Effector memory CD4-positive, alpha-beta T cell (primary cell): ENCODE data around the gene BCL2L15.

ENCODE experiments used
- DNase-seq, 3 donors: peaks; one replicate each; pipeline ENCODE4 v3.0.0-alpha.2; 2020
- H3K27ac ChIP-seq: 2 replicates; pipeline ENCODE4 v1.7.0; 2013; ENCODE audit warnings: mild to moderate bottlenecking, low read length, moderate library complexity; ENCODE audit not compliant: insufficient read depth, poor library complexity, severe bottlenecking
- H3K27me3 ChIP-seq: replicated peaks from 2 replicates; pipeline ENCODE4 v1.7.0; 2013; ENCODE audit warnings: mild to moderate bottlenecking, low read length; ENCODE audit not compliant: insufficient read depth, control insufficient read depth, poor library complexity, severe bottlenecking
- H3K36me3 ChIP-seq: 2 replicates; pipeline ENCODE4 v1.7.0; 2013; ENCODE audit warnings: mild to moderate bottlenecking, low read length, moderate library complexity; ENCODE audit not compliant: control insufficient read depth, insufficient read depth
- H3K4me1 ChIP-seq: 2 replicates; pipeline ENCODE4 v1.7.0; 2013; ENCODE audit warnings: low read length, mild to moderate bottlenecking; ENCODE audit not compliant: control insufficient read depth, insufficient read depth, poor library complexity, severe bottlenecking
- H3K4me3 ChIP-seq: 2 replicates; pipeline ENCODE4 v1.7.0; 2013; ENCODE audit warnings: low read length, low read depth, mild to moderate bottlenecking; ENCODE audit not compliant: insufficient read depth, poor library complexity, severe bottlenecking
- H3K9me3 ChIP-seq: 2 replicates; pipeline ENCODE4 v1.7.0; 2013; ENCODE audit warnings: mild to moderate bottlenecking, low read length, moderate library complexity; ENCODE audit not compliant: control insufficient read depth

Gene BCL2L15

GRCh38 chr1:113928941-113929749, 41.8 kb upstream of the BCL2L15 start, which contains the start of gene HIPK1:
HIPK1 (plus strand) TSS chr1:113929324.
- peak; percentile 82 to 88 (median 87) for DNase-seq
- peak within 1 kb of the TSS; percentile 86 for H3K4me3 ChIP-seq
- H3K9me3 ChIP-seq = no peaks in the 10 kb centered on the region
- H3K27me3 ChIP-seq = no peaks in the 10 kb centered on the region
- H3K27ac ChIP-seq = peak within 1 kb of the TSS; percentile 98
- no peaks in the 10 kb centered on the region for H3K36me3 ChIP-seq
- H3K4me1 ChIP-seq = peaks cover 33% of the 10 kb centered on the region

GRCh38 chr1:113928187-113928930, 41.0 kb upstream of the BCL2L15 start:
- H3K27me3 ChIP-seq = no peaks in the 10 kb centered on the region
- no peak for DNase-seq
- peak overlapping the region; percentile 98 for H3K27ac ChIP-seq
- peaks cover 25% of the 10 kb centered on the region for H3K4me1 ChIP-seq
- no peaks in the 10 kb centered on the region for H3K9me3 ChIP-seq
- H3K36me3 ChIP-seq = no peaks in the 10 kb centered on the region
- H3K4me3 ChIP-seq = peak overlapping the region; percentile 86

DNA sequence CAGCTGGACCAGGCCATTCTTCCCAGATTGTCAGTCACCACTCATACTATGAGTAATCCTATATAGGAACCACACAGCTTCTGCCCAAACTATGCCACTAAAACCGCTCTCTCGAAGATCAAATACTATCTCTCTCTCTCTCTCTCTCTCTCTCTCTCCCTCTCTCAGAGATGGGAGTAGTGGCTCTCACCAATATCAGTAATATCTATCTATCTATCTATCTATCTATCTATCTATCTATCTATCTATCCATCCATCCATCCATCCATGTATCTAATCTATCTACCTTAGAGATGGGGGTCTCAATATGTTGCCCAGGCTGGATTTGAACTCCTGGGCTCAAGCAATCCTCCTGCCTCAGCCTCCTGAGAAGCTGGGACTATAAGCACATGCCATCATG, 37.1 kb upstream of the BCL2L15 start:
- Histone ChIP-seq H3K27ac (no peak overlapping the region), H3K36me3 (no peaks in the 10 kb centered on the region), H3K4me1 (peaks cover 8% of the 10 kb centered on the region), H3K27me3 (no peaks in the 10 kb centered on the region), H3K9me3 (no peaks in the 10 kb centered on the region), H3K4me3 (no peak overlapping the region)
- no peak for DNase-seq

DNA sequence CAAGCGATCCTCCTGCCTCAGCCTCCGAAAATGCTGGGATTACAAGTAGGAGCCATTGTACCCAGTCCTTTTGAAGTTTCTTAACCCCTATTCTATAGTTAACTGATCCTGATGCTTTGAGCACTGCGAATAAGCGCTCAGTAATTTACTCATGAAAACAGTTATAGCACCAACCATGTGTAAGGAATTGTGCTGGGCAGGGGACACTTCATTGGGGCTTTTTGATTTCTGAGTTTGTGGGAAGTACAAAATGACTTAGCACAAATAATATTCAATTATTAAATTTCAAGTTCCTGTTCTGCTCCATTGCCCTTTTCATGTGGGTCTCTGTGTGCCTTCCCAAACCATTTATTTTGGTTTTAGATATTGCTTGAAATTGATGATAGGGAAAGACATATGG, 35.6 kb upstream of the BCL2L15 start:
- H3K27ac ChIP-seq = no peak overlapping the region
- no peaks in the 10 kb centered on the region for H3K36me3 ChIP-seq
- no peak for DNase-seq
- no peak overlapping the region for H3K4me3 ChIP-seq
- H3K9me3 ChIP-seq = no peaks in the 10 kb centered on the region
- no peaks in the 10 kb centered on the region for H3K4me1 ChIP-seq
- no peaks in the 10 kb centered on the region for H3K27me3 ChIP-seq

- H3K27ac ChIP-seq = no peak overlapping the region
- H3K4me3 ChIP-seq = no peak overlapping the region
- H3K4me1 ChIP-seq = no peaks in the 10 kb centered on the region
- H3K36me3 ChIP-seq = no peaks in the 10 kb centered on the region
- no peaks in the 10 kb centered on the region for H3K9me3 ChIP-seq
- no peaks in the 10 kb centered on the region for H3K27me3 ChIP-seq
- DNase-seq = no peak
These were observed 30.9 kb upstream of the BCL2L15 start for GRCh38 chr1:113918243-113918642.

- Histone ChIP-seq H3K27ac (no peak overlapping the region), H3K9me3 (no peaks in the 10 kb centered on the region), H3K4me1 (no peaks in the 10 kb centered on the region), H3K27me3 (no peaks in the 10 kb centered on the region), H3K4me3 (no peak overlapping the region), H3K36me3 (no peaks in the 10 kb centered on the region)
- no peak for DNase-seq
These were observed 30.2 kb upstream of the BCL2L15 start for GRCh38 chr1:113917400-113918082.

GRCh38 chr1:113916974-113917373, 29.6 kb upstream of the BCL2L15 start:
- no peaks in the 10 kb centered on the region for H3K9me3 ChIP-seq
- H3K27me3 ChIP-seq = no peaks in the 10 kb centered on the region
- H3K36me3 ChIP-seq = peaks cover 1% of the 10 kb centered on the region
- H3K4me1 ChIP-seq = no peaks in the 10 kb centered on the region
- DNase-seq = no peak
- H3K4me3 ChIP-seq = no peak overlapping the region
- no peak overlapping the region for H3K27ac ChIP-seq

DNA sequence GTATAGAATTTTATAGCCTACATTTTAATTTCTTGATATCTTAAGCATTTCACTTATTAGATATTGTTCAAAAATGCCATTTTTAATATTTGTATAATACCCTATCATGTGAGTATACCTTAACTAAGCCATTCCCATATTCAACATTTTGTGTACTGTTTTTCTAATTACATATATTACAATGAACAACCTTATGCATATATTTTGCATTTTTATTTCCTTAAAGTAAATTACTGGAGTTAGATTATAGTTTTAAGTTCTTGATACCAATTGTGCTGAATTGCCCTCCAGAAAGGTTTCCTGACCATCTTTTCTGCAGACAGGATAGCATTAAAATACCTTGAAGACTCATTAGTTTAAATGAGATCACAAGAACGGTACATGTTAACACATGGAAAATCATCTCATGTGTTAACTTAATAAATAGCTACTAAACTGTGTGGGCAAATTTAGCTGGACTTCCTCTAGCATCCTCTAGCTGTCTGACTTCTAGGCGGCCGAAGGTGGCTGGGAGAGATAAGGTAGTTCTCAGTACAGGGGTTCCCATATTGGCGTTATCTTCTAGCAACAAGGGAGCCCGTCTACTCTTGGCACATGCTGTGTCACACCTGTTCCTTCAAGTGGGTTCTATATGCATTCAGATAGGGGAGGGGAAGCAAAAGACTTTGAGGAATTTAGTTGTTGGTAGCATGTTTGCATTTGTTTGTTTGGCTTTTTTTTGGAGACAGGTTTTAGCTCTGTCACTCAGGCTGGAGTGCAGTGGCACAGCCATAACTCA, 26.7 kb upstream of the BCL2L15 start:
- Histone ChIP-seq H3K27ac (no peak overlapping the region), H3K4me3 (no peak overlapping the region), H3K4me1 (no peaks in the 10 kb centered on the region), H3K27me3 (no peaks in the 10 kb centered on the region), H3K36me3 (peaks cover 12% of the 10 kb centered on the region), H3K9me3 (no peaks in the 10 kb centered on the region)
- DNase-seq = no peak

- DNase-seq = no peak
- Histone ChIP-seq H3K36me3 (peaks cover 18% of the 10 kb centered on the region), H3K27me3 (no peaks in the 10 kb centered on the region), H3K4me1 (no peaks in the 10 kb centered on the region), H3K27ac (no peak overlapping the region), H3K4me3 (no peak overlapping the region), H3K9me3 (no peaks in the 10 kb centered on the region)
These were observed 25.9 kb upstream of the BCL2L15 start for GRCh38 chr1:113913312-113913668.
